HG03354 (cell line): ENCODE results near the gene AKAP10.
"Not testable (repeated sequence)": the region's sequence is repeated elsewhere in the genome, so short reads cannot be mapped to it uniquely, and the experiment has no call there.

ENCODE experiments used
- ATAC-seq: cut with Tn5 transposase; IDR thresholded peaks from one replicate; pipeline ENCODE4 v1.9.1; 2021; ENCODE audit warnings: mild to moderate bottlenecking; ENCODE audit not compliant: unreplicated experiment, poor library complexity, severe bottlenecking

The AKAP10 gene

GRCh38 chr17:19939993-19940721, 37.5 kb downstream of the AKAP10 start:
- ATAC-seq, result no peak

- no peak for ATAC-seq
Observed at GRCh38 chr17:19938736-19939135, 38.9 kb downstream of the AKAP10 start.

- no peak for ATAC-seq
Observed at GRCh38 chr17:19937522-19937921, 40.1 kb downstream of the AKAP10 start.

DNA sequence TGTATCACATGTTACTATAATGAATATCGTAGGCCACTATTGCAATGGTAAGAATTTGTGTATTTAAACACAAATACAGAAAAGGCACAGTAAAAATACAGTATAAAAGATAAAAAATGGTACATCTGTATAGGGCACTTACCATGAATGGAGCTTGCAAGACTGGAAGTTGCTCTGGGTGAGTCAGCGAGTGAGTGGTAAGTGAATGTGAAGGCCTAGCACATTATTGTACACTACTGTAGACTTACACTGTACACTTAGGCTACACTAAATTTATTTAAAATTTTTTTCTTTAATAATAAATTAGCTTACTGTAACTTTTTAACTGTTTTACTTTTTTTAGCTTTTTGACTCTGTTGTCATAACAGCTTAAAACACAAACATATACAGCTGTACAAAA, 42.5 kb downstream of the AKAP10 start:
- ATAC-seq, result no peak

GRCh38 chr17:19933628-19934027, 44.0 kb downstream of the AKAP10 start:
- no peak for ATAC-seq

DNA sequence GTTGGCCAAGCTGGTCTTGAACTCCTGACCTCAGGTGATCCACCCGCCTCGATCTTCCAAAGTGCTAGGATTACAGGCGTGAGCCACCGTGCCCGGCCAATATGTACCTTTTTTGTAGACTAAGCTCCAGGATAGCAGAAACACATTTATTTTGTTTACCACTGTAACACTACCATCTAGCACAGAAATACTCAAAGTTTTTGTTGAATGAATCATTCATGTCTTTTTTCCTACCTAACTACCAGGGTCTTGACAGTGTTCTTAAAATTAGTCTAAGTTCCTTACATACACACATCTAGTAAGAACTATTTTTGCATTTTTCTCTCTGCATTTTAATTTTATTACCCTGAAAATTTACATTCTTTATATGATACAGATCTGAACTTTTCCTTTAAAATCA, 44.4 kb downstream of the AKAP10 start:
- ATAC-seq, result no peak

DNA sequence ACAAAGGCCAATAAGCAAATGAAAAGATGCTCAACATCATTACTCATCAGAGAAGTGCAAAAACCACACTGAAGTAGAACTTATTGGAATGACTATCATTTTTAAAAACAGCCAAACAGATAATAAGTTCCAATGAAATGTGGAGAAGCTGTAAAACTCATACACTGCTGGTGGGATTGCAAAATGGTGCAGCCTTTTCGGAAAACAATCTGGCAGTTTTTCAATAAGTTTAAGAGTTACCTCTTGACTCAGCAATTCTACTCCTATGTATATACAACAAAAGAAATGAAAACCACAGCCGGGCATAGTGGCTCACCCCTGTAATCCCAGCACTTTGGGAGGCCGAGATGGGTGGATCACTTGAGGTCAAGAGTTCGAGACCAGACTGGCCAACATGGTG, 49.3 kb downstream of the AKAP10 start:
- no peak for ATAC-seq

- ATAC-seq, result no peak
Observed at GRCh38 chr17:19915245-19915978, 62.2 kb downstream of the AKAP10 start.

DNA sequence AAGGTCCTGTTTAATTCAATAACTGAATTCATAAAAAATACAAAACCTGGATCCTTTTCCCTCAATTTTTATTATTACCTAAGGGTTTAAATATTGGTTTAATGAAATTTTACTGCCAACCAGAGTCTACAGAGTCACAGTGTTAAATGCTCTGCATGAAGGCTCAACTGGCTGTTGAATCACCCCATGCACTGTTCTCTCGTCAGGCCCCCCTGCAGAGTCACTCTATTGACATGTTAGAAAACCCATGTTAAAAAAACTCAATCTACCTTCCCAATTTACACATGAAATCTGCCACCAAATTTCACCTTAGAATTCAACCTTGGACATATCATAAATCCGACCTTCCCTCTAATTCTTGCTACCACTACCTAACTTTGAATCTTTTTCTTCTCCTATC, 66.6 kb downstream of the AKAP10 start:
- no peak for ATAC-seq

GRCh38 chr17:19909139-19909538, 68.5 kb downstream of the AKAP10 start:
- no peak for ATAC-seq

DNA sequence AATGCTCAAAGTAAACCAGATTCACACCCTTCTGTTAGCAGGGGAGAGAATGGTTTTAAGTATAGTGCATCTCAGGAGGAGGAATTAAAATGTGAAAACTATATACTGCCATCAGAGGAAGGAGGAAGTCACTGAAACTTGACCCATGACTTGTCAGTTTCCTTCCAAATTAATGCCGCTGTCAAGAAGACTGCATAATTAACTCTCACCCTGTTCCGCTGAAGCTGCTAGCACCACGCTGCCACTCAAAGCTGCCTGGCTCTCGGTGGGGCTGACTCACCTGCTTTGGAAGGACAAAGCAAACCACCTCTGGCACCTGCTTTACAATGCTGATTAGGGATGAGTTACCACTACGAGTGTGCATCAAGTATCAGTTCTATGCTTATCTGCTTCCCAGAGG, 72.1 kb downstream of the AKAP10 start:
- ATAC-seq, result no peak

DNA sequence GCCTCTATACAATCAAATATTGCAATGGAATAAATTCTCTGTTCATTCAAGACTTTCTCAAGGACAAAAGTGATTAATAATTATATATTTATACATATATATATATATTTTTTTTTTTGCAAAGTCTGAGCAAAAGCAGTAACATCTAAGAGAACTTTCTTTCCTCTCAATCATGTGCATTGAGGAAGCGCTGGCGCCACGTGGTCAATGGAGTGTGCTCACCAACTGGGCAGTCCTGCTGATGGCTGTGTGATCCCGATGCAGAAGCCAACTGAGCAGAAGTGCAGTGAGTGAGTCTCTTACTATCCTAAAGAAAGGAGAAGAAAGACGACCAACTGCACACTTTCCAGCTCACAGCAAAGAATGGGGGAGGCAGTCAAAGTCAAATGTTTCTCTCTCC, 72.7 kb downstream of the AKAP10 start:
- ATAC-seq, result no peak

DNA sequence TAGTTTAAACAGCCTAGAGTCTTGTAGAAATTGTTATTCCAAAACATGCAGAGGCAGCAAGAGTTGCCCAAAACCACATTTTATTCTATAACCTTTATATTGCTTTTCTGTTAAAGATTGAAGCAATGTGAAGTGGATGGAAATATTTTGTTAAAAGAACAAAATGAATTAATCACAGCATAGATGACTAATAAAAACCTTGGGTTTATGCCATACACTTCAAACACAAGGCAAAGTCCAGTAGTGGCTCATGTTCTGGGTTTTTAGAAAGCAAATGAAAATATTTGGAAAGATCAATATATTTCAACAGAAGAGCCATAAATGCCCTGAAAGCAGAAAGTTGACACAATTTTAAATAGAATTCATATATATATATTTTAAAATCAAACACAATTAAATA, 73.2 kb downstream of the AKAP10 start:
- ATAC-seq, result no peak

DNA sequence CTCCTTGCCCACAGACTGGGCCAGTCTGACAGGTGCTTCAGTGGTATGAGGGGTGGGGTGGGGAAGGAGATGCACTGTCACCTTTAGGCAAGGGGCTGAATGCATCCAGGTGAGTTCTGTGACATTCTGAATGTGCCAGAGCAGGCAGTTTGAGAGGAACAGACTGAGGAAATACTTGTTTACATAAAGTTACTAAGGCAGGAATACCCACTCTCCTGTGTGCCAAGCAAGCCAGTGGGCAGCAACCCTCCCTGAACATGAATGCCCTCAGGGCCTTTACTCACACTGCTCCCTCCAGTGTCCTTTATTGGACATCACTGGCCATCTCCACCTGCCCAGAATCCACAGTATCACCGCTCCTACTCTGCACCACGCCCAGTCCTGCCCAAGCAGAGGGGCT, 76.8 kb downstream of the AKAP10 start:
- no peak for ATAC-seq

- ATAC-seq, result no peak
Observed at GRCh38 chr17:19897903-19898302, 79.7 kb downstream of the AKAP10 start.

DNA sequence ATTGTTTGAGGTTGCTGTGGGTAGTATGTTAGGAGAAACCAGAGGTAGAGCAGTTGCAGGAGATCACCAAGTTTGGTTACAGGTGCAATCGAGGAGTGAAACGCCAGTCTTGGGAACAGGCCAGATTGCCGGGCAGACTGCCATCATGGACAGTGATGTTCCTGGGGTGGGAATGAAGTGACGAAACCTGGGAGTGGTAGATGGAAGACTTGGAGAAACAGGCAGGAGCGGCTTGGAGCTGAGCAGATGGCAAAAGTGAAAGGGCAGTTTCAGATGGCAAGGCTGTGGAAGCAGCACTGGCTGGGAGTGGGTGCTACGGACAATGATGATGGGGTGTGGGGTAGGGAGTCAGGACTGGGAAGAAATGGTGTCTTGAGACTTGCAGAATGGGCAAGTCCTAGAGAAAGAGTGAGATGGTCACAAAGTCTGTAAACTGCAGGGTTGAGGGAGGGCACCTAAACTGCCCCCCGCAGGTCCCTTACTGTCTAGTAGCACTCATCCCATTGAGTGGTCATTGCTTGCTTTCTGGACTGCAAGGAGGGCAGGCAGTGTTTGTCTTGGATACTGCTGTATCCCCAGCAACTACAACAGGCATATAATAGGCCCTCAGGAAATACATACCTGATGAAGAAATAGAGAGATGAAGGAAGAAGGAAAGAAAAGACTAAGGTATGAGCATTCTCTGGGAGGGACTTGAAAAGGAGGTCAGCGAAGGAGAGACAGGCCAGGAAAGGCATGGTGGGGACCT, 80.4 kb downstream of the AKAP10 start:
- no peak for ATAC-seq

- no peak for ATAC-seq
Observed at GRCh38 chr17:19896679-19897078, 80.9 kb downstream of the AKAP10 start.

GRCh38 chr17:19890554-19890953, 87.1 kb downstream of the AKAP10 start:
- ATAC-seq, result not testable (repeated sequence)

- not testable (repeated sequence) for ATAC-seq
Observed at GRCh38 chr17:19890001-19890400, 87.6 kb downstream of the AKAP10 start.

GRCh38 chr17:19886116-19886515, 91.5 kb downstream of the AKAP10 start:
- ATAC-seq, result no peak
